HG03439 (cell line): Measurements from ENCODE around the gene TMCC1.
"Not testable (repeated sequence)": the region's sequence is repeated elsewhere in the genome, so short reads cannot be mapped to it uniquely, and the experiment has no call there.

ENCODE experiments used
- ATAC-seq: cut with Tn5 transposase; IDR thresholded peaks from one replicate; pipeline ENCODE4 v1.9.1; 2021; ENCODE audit warnings: mild to moderate bottlenecking, moderate library complexity; ENCODE audit not compliant: unreplicated experiment

TMCC1 gene

DNA sequence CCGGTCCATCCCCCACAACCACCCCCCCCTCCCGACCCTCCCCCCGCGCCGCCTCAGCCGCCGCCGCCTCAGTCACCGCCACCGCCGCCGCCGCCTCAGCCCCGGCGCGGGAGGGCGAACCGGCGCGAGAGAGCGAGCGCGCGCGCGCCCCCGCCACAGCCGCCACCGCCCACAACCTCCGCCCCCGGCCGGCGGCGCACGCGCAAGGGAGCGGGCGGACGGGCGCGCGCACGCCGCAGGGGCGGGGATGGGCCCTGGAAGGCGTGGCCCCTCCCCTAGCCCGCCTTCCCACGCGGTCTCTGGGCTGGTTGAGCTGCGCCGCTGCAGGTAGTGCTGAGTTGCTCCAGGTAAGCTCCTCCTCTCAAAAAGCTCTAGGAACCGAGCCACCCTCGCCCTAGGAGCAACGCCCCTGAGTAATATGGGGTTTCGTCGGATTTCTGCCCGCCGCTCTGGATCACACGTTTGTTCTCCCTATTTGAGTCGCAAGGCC is at the start of gene TMCC1:
Gene TMCC1 (minus strand): TSS at position 131 of the 490 bp plus-strand sequence.
- ATAC-seq = peak; percentile 85

DNA sequence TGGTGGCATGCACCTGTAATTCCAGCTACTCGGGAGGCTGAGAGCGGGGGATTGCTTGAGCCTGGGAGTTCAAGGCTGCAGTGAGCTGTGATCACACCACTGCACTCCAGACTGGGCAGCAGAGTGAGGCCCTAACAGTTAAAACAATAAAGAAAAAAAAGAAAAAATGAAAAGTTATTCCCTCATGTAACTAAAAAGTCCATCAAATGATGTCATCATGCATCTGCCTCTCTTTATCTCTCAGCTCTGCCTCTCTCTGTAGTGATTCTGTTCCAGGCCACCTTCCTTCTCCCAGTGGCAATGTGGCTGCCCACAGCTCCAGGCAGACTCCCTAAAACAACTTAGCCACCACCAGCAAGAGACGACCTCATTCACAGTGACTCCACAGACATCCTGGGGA is 49.5 kb upstream of the TMCC1 start:
- no peak for ATAC-seq

DNA sequence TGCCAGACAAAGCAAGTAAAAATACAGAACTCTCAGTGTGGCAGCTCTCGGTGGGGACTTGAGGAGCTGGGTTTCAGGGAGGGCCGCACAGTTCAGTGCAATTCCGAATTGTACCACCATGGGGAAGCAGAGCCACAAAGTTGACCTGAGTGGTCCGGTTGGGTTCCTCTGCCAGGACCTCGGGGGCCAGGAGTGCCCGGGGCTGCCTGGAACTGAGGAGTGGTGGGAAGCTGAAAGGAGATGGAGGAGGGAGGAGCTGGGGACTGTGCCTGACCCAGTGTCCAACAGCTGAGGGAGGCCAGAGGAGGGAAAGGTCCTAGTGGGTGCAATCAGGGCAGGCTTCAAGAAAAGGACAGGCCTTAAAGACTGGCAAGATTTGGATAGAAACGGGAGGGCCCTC is 48.8 kb upstream of the TMCC1 start:
- ATAC-seq = no peak

DNA sequence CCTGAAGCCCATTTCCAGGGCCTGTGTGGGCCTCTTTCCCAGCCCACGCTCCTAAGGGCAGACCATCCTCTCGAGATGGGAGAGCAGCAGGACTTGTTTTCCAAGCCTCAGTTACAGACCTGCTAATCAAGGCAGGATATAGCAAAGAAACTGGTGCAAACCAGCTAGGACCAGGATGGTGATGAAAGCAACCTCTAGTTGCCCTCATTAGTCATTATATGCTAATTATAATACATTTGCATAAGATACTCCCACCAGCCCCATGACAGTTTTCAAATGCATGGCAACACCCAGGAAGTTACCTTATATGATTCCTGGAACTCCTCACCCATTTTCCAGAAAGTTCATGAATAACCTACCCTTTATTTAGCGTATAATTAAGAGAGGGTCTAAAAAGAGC is 46.6 kb upstream of the TMCC1 start:
- ATAC-seq = no peak

DNA sequence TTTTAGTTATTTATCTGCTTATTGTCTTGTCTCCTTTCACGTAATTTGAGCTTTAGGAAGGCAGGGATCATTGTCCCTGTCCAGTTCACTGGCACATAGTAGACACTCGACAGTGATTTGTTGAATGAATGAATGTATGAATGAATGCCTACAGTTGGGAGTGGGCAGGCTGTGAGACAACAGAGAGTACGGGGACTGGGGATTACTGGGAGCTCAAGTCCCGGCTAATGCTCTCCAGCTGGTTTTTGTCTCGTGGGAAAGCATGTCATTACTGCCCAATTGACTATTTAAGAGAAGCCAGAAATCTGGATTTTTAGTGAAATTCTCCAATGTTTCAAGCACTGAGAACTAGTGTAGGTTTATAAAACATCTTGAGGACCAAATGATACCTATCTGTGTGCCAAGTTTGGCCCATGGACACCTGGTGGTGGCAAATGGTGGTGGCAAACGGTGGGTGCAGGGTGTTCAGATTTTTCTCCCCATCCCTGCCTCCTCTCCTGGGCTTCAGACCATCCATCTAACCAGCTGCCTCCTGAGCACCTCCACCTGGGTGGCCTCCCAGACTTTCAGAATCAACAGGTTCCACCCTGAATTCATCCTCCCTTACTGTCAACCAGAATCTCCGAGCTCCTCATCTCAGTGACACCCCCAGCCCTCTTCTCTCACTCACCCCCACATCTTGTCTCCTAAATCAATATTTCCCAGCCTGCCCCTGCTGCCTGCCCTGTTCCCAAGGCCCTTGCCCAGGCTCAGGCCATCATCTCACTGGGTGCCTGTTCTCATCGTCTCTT is 44.8 kb upstream of the TMCC1 start:
- no peak for ATAC-seq

DNA sequence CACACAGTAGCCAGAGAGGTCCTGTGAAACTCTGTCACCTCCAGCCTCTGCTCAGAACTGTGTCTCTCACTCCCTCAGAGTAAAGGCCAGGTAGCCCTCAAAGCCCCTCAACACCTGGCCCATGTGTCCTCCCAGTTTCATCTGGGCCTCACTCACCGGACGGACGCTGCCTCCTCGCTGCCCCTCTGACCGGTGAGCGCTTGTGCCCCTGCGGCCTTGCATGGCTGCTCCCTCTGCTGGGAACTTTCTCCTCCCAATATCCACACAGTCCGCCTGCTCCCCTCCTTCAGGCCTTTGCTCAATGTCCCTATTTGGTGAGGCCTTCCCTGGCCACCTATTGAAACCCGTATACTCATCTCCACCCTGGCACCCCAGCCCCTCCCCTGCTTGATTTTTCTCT is 44.2 kb upstream of the TMCC1 start:
- no peak for ATAC-seq

DNA sequence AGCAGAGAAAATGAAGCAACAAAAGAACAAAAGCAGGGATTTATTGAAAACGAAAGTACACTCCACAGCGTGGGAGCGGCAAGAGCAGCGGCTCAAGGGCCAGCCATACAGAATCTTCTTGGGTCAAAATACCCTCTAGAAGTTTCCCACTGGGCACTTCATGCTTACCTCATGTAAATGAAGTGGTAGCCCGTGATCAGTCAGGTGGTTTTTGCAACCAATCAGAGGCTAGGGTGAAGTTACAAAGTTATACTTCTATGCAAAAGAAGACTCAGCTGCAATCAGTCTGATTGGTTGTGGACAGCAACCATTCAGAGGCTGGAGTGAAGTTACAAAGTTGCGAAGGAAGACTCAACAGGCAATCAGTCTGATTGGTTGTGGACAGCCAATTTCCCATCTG is 43.2 kb upstream of the TMCC1 start:
- ATAC-seq = no peak

DNA sequence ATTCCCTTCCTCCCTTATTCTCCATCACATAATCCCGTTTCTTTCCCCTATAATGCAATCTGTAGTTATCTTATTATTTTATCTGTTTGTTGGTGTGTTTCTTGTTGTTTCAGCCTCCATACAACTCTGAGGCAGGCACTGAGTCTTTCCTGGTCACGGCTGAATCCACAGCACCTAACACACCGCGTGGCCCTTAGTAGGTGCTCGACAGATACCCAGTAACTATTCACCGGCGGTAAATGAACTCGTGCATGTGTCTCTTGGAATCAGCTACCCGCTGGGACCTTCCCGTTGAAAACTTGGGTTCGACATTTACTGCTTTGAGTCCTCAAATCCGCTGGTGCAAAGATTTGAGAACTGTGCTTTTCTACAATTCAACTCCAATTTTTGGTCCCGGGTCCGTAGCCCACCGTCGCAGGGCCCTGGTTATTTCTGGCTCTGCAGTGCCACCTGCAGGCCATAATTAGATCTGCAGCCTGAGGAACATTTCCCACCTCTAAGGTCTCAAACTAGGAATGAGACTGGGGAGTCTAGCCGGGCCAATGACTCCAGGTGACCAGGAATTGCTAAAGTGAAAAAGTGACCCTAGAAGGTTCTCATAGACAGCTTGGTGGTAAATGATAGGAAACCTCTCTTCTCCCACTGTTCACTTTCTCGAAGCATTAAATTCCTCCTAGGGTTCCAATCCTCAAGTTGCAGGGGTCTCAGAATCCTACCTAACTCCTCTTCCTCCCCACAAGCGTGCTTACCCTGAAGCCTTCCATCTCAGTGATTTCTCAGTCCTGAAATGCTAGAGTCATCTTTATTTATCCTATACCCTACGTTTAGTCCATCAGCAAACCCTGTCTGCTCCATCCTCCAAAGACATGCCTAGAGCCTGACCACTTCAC is 41.0 kb upstream of the TMCC1 start:
- ATAC-seq = no peak

DNA sequence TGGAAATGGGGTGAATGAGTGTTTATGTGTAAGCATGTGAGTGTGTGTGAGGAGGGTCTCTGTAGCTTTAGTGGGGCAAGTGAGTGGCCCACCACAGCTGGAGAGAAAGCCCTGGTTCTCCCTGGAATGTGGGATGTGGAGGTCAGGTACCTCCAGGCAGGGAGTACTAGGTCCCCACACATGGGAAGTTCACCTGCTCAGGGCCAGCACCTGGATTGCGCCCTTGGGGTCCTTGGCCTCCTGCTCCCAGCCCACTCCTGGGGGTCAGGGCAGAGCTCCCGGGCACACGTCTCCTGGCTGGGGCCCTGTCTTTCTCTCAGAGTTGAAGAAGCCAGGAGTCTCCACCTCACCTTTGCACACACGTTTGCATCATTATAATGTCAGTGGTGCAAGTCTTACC is 40.0 kb upstream of the TMCC1 start:
- no peak for ATAC-seq

DNA sequence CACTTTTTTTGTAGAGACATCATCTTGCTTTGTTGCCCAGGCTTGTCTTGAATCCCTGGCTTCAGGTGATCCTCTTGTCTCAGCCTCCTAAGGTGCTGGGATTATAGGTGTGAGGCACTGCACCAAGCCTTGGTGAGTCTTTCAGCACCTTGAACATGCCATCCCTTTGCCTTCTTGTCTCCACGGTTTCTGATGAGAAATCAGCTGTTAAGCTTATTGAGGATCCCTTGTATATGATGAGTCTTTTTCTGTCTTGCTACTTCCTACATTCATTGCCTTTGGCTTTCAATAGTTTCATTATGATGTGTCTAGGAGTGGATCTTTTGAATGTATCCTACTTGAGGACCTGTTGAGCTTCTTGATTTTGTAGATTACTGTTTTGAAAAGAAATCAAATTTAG is 35.9 kb upstream of the TMCC1 start:
- no peak for ATAC-seq

DNA sequence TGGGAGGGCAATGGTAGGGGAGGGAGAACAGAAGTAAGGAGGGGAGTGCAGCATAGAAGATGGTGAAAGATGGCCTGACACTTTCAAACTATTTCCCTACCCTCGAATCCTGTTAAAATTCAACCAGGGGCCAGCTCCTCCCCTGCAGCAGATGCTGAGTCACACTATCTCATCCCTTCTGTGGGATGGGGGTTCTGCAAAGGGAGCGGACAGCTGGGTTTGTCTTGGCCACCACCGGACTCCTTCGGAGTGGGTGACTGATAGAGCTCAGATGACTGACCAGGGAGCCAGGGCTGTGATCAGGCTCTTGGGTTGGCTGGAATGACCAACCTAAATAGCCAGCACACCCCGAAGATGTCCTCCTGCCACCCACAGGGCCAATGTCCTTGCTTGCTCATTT is 33.6 kb upstream of the TMCC1 start:
- ATAC-seq = no peak

DNA sequence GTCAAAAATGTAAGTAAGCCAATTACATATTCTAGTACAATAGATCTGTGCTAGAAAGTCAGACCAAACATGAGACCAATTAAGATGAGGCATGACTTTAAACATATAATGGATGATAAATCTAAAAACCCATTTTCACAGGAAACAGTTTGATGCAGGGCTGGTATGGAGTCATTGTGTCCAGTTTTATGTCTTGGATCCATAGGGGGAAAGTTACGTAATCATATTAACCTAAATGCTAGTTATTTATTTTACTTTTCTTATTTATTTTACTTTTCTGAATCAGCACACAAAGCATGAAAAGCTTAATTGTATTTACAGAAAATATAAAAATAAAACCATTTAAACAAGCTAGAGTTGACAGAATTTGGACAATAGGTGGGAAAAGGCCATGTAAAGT is 26.3 kb upstream of the TMCC1 start:
- ATAC-seq = no peak

DNA sequence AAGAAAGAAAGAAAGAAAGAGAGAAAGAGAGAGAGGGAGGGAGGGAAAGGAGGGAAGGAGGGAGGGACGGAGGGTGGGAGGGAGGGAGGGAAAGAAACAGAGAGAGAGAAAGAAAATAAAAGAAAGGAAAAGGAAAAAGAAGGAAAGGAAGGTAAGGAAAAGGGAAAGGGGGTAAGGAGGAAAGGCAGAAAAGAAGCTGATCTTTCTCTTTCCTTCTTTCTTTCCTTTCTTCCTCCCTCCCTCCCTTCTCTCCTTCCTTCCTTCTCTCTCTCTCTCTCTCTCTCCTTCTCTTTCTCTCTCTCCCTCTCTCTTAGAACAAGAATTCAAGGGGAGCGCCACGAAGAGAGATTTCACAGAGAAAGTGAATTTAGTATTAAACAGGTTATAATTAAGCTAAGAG is 25.8 kb upstream of the TMCC1 start:
- ATAC-seq = no peak

DNA sequence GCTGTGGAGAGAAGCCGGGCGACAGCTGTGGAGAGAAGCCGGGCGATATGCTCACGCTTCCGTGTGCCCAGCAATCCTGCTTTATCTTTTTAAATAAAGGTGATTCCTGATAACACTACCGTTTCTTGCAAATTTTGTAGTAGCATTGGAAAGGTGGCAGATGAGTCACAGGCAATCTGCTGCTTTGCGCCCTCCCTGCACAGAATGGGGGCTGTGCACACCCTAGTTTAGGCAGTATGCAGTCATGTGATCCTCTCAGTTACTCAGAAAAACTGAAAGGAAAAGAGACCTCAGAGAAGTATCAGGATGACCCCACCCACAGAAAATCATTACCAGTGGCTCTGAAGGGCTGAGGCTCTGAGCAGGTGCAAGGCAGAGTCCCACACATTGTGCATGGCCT is 24.9 kb upstream of the TMCC1 start:
- no peak for ATAC-seq

DNA sequence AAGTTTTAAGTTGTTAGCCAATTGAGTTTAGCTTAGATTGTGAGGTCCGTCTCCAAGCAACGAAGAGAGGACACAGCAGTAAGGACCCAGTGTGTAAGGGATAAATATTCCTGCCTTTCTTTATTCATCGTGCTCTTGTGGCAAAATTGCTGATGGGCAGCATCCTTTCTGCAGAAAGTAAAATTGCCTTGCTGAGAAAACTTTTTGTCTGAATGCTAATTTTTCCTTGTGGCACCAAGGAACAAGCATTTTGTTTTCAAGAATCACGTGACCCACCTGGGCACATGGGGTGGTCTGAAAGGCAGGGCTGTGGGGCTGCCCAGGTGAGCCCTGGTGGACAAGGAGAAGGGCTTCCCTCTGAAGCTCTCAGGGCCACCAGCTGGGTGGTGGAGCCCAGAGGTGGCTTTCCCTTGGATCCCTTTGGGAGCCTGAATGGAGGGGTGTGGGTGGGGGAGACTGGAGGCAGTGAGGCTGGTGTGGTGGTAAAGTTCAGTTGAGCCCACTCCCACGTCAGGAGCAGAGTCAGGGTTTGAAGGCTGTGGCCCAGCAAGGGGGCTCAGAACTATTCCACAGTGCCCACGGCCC is 24.0 kb upstream of the TMCC1 start:
- no peak for ATAC-seq

DNA sequence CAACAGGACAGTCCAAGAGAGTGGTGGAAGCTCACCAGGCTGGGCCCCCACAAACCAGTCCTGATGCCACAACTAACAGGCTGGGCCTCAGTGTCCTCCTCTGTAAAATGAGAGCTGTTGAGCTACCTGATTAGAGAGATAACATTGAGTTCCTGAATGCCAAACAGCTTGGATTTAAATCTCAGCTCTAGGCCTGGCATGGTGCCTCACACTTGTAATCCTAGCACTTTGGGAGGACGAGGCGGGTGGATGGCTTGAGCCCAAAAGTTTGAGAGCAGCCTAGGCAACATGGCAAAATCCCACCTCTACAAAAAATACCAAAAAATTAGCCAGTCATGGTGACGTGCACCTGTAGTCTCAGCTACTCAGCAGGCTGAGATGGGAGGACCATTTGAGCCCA is 20.1 kb upstream of the TMCC1 start:
- ATAC-seq = no peak

DNA sequence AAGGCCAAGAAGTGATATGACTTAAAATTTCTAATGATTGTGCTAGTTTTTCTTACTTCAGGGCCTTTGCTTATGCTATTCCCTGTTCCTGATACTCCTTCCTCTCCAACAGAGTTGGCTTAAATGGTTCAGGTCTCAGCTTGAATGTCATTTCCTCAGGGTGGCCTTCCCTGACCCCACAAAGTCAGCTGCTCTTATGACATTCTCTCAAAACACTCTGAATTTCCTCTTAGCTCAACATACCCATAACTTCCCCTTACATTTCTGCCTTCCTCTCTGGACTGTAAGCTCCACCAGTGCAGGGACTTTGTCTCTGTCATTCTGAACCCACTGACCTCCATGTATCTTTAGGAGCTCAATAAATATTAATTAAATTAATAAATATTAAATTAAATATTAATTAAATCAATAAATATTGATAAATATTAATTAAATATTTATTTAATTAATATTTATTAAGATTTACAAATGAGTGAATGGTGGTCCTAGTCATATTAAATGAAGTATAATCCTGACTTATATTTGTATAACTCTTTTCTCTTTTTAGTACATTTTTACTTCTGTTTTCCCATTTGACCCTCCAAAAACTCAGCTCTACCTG is 17.9 kb upstream of the TMCC1 start:
- ATAC-seq = no peak

DNA sequence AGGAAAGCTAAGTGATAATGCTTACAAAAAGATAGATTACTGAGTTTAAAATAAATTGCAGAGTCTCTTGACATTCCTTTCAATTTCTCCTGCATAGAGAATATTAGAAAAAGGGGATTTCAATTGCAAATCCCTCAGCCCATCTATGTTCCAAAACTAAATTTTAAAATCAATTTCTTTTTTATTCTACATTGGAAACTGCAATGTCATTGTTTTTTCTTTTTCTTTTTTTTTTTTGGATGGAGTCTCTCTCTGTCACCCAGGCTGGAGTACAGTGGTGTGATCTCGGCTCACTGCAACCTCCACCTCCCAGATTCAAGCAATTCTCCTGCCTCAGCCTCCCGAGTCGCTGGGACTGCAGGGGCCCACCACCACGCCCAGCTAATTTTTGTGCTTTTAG is 15.7 kb upstream of the TMCC1 start:
- not testable (repeated sequence) for ATAC-seq

DNA sequence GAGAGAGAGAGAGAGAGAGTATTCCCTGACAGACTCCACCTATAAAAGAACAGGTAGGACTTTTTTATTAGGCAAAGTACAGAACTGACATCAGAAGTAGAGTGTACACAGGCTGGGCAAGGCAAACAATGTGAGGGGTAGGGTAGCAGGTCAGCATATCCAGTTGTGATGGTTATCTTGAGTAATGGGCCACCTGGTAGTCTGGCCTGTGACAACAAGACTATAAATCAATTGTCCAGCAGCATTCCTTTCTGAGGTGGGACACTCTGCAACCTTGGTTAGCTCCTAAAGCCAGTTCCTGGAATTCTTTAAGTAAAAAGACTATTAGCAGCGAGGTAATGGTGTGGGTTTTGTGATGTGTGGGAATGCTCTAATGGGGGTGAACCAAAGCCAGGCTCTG is 14.9 kb upstream of the TMCC1 start:
- no peak for ATAC-seq

DNA sequence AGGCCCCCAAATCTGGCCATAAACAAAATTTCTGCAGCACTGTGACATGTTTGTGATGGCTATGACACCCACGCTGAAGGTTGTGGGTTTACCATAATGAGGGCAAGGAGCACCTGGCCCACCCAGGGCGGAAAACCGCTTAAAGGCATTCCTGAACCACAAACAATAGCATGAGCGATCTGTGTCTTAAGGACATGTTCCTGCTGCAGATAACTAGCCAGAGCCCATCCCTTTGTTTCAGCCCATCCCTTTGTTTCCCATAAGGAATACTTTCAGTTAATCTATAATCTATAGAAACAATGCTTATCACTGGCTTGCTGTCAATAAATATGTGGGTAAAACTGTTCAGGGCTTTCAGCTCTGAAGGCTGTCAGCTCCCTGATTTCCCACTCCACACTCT is 7.8 kb upstream of the TMCC1 start:
- ATAC-seq = not testable (repeated sequence)

DNA sequence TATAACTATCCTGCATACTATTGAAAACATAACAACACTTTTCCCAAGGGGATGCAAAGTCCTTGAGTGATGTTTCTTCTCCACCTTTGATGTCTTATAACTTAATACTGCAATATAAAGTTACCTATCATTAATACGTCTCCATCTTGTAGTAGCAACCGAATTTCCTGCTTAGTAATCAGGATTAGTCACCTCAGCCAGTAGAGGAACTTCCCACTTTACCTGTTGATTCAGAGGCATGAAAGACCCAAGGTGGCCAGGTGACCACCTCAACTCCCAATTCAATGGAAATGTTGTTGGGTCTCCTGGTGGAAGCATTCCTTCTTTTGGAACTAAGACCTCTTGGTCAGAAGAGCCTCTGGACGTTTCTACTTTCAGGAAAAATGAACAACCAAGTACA is 3.5 kb upstream of the TMCC1 start:
- ATAC-seq = no peak
